ENCODE results near the gene TP73.

TP73 gene

GRCh38 chr1:3651930-3652547 lies at the start of gene TP73:
TP73 (plus strand) TSS chr1:3652516; CDS start chr1:3682366, 29,850 bp downstream.
- DNase-seq (ENCODE audit: low read depth in 2 of 2) = no peak

DNA sequence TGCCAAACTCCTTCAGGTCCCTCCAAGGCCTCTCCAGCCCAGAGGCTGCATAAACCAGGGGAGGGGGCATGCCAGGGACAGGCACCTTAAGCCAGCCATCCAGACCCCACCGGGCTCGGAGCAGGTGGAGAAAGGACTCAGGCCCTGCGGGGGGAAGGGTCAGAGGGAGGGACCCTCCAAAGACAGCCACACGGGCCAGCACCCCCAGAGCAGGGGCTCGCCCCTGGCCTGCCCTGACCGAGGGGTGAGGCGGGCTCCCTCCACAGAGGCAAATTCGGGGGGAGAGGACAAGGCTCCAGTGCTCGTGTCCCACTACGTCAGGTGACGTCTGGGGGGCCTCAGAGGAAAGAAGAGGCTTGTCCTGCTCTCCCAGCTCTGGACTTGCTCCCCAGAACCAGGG lies 49.2 kb upstream of the TP73 start:
- no peak for DNase-seq (ENCODE audit: low read depth in 2 of 2)

DNA sequence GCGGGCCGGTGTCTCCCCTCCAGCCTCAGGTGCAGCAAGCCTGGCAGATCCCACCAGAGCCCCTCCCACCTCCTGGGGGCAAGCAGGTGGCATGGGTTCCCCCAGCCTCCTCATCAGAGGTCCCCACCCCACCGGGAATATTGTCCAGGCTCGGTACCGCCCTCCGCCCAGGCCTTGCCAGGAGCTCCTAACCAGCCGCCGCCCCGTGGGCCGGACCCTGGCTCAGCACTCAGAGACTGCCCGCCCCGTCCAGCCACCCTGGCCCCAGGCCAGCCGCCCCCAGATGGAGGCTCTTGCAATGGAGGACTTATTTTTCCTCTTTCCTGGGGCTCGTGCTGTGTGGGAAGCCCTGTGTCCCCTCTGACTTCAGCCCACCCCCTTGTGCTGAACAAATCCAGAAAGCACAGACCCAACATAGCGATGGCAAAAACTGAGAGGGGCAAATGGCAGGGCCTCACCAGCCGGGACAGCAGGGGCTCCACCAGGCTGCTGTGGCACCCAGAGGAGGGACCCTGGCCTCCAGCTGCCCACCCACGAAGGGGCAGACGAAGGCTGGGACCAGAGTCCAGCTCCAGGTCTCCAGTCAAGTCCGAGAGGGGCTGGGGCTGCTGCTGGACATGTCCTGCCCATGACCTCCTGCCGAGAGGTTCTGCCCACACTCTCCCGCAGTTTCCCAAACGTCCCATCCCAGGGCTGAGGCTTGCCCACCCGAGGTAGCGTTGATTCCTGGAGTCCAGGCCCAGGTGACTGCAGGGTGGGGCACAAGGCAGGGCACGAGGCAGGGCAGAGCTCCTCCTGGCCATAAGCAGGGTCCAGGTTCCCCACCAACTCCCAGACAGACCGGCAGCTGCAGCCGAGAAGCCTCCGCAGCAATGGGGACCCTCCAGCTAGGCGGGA lies 48.5 kb upstream of the TP73 start:
- no peak for DNase-seq (ENCODE audit: low read depth in 2 of 2)

DNA sequence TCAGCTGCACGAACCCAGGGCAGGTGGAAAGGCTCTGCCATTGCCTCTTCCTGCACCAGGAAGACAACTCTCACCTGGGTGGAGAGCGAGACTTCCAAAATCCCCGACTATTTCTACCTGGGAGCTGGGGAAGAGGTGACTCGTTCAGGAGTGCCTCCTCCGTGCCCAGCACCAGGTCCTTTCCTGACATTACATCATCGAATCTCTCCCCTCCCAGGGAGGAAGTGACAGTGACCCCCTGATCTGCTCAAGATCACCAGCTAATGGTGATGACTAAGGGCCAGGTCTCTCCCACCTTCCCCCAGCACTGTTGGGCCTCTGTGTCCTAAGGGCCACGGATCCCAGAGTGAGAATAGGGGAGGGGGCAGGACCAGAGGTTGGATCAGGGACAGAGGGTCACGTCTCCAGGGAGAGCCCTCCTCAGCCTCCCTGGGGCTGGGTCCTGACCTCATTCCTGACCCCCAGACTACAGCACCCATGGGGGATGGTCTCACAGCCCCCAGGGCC lies 47.8 kb upstream of the TP73 start:
- no peak for DNase-seq (ENCODE audit: low read depth in 2 of 2)

GRCh38 chr1:3604997-3605823 lies 47.1 kb upstream of the TP73 start:
- no peak for DNase-seq (ENCODE audit: low read depth in 2 of 2)

- no peak for DNase-seq (ENCODE audit: low read depth in 2 of 2)
These were observed 45.3 kb upstream of the TP73 start for GRCh38 chr1:3606779-3607702.

DNA sequence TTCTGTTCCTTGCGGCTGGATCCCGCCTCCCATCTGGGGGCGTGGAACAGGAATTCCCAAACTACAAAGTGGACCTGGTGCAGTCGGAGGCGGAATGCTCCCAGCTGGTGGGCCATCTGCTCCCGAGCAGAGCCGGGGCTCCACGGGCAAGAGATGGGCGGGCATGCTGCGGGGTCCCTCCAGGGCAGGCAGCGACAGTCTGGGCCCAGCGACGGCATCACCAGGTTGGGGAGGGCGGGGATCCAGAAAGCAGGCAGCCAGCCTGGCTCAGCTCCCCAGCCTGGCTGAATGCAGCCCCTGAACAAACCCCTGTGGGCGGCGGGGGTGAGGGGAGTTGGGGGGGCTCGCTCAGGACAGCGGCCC lies 44.6 kb upstream of the TP73 start:
- DNase-seq (ENCODE audit: low read depth in 2 of 2) = no peak

GRCh38 chr1:3608154-3608553 lies 44.2 kb upstream of the TP73 start:
- no peak for DNase-seq (ENCODE audit: low read depth in 2 of 2)

- DNase-seq (ENCODE audit: low read depth in 2 of 2) = no peak
These were observed 43.1 kb upstream of the TP73 start for GRCh38 chr1:3609016-3609768.

DNA sequence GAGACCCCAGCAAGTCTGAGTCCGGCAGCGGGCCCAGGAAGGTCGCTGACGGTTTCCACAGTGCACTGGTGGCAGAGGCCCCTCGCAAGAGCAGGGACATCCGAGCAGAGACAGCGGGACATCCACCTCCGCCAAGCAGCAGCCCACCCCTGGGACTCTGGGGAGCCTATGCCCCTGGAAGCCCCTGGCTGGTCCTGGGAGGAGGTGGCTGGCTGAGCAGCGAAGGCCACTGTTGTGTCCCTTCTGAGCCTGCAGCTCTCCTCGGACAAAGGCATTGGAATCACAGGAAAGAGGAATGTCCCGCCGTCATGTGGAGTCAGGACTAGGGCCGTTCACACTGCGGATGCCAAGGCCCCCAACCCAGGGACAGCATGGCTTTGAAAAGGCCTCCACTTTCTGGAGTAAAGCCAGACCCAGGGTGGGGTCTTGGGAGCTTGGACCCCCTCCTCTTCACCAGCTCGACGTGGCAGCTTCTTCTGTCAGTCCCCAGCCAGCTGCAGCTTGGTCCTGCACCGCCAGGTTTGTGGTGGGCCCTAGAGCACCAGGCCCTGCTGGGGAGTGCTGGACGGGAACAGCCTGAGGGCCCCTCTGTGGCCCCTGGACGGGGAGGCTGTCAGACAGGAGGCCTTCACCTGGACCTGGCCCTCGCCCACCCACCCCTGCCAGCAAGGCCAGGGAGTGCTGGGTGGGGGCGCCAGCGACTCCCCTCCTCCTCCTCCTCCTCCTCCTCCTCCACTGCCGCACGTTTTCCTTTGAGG lies 42.4 kb upstream of the TP73 start:
- DNase-seq (ENCODE audit: low read depth in 2 of 2) = no peak

DNA sequence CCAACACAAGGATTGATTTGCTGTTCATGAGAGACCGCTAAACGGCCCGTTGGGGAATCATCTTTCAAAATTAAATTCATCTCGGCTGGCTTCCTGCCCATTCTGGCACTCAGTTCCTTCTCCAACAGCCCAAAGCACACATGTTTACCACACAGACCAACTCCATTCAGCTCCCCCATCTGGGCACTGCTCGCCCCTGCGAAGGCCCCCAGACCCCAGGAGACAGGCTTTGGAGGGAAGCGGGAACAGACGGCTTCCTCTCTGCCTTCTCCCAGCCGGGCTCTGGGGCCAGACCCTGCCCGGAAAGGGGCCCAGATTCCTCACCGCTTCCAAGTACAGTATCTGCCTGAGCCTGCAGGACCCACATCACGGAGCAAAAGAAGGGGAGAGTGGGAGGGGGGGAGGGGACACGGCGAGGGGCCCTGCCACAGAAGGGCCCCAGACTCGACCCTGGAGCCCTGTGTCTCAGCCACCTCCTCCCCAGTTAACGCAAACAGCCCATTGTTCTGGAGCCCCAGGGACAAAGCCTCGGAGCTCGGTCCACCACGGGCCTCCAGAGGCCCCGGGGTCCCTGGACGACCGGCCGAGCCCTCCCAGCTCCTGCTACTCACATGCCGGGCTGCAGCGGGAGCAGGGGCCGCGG lies 41.7 kb upstream of the TP73 start:
- no peak for DNase-seq (ENCODE audit: low read depth in 2 of 2)

GRCh38 chr1:3611170-3612019 lies 40.9 kb upstream of the TP73 start, which contains the start of gene MEGF6:
MEGF6 (minus strand) TSS chr1:3611508; CDS start chr1:3611268, 240 bp downstream.
- peak; percentile 42 to 50 for DNase-seq (ENCODE audit: low read depth in 2 of 2)

DNA sequence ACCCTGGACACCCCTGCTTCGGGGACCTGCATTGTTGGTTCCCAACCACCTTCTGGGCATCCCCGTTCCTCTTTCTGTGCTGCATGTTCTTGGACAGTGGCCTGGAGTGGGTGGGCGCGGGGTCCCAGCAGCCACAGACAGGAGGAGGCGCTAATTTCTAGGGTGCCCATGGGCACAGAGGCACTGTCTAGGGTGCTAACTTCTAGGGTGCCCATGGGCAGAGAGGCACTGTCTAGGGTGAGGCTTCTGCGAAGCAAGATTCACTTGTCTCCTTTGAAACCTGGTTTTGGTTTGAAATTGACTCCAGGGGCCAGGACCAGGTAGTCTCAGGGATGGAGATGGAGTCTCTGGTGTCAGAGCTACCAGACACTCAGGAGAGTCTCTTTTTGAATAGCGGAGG lies 40.2 kb upstream of the TP73 start:
- DNase-seq (ENCODE audit: low read depth in 2 of 2) = no peak

DNA sequence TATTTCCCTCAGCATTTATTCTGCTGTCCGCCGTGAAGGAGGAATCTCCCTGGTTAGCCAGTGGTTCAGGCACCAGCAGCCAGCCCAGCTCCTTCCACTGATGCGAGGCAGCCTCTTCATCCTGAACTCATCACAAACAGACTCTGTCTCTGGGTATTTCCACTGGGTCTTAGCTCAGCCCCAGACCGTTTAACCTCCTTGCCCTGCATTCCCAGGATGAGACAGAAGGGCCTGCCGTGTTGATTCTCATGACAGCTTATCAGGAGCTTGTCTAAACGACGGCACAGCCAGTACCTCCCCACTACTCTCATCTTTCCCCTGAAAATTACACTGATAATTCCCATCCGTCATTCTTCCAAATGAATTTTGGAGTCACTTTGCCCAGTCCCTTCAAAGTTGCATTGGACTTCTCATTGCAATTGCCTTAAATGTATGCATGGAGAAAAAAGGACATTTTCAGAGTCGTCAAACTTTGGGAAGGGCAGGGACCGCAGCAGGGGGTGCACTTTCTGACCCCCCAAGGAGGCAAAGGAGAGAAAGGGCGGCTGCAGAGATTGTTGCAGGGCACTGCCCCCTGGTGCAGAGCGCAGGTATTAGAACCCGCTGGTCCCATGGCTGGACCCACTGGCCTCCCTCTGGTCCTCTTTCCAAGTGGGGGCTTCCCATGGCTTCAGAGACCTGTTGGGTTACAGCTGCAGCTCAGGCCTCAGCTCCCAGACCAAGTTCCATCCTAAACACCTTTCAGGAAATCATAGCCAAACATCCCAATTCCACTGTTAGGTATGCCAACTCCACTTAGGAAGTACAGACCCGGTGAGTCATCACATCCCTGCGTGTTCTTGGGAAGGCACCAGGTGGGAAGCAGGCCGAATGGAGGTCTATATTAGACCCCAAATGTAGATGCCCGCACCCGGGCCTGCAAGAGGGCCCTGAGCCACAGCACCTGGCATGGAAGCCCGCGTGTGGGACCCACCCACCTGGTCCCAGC lies 37.3 kb upstream of the TP73 start:
- no peak for DNase-seq (ENCODE audit: low read depth in 2 of 2)

DNA sequence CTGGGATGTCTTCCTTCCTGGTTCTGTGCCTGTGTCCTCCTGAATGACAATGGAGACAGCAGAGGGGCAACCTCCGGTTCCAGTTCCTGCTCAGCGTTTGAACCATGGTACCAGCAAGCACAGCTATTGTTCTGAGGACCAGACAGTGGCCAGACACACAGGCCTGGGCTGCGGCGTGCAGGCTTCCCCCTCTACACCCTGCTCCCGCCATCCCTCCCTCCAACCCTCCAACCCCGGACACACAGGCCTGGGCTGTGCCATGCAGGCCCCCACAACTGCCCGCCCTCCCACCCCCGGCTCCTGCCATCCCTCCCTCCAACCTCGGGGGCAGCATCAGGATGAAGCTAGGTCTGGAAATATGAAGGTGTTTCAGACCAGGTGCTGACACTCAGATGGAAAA lies 35.5 kb upstream of the TP73 start:
- no peak for DNase-seq (ENCODE audit: low read depth in 2 of 2)

- no peak for DNase-seq (ENCODE audit: low read depth in 2 of 2)
These were observed 34.4 kb upstream of the TP73 start for GRCh38 chr1:3617806-3618345.

- DNase-seq (ENCODE audit: low read depth in 2 of 2) = no peak
These were observed 33.8 kb upstream of the TP73 start for GRCh38 chr1:3618531-3618880.
